ENCODE measurements around the gene EGFLAM. TPM values are rescaled to one million over a fixed set of nuclear protein-coding genes. Genes with fewer than 3 reads are reported as not detected.

Gene EGFLAM
- total and polyA plus RNA-seq, 9 of the 15 experiments (the other 6 are each of a cell fraction or from before 2014, with no cell fraction given), result 0.09 to 2.5 (median 1.0) TPM

DNA sequence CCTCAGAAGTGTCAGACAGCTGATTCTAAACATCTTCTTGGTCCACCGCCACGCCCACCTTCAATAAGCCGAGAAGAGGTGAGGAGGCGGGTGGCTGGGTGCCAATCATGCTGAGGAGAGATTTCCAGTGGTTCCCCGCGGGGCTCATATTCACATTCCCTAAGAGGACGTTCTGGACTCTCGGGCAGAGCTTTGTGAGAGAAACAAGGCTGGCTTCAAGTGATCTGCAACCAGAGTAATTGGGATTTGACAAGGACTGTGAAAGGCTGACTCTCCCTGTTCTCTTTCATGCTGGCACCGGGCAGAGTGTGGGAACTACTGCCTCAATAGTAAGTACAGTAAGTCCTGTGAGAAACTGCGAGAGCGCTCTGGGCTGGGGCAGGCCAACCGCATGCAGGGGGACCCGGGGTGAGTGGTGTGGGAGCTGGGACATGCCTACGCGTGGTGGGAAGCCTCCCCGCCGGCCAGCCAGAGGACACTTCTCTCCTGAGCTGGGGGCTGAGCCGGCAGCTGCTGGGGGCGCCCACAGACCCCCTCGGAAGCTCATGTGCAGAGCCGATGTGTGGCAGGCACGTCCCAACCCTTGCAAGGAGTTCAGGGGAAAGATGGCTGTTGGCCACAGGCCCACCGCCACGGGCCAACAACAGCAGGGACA lies 187.1 kb downstream of the EGFLAM start:
- Histone ChIP-seq H4K20me1 (replicated peaks; ENCODE audit: control insufficient read depth, insufficient read depth, low read length) (no peaks in the 10 kb centered on the region), H3K79me2 (ENCODE audit: control insufficient read depth, insufficient read depth, low read length) (no peaks in the 10 kb centered on the region), H3K9me3 (replicated peaks; ENCODE audit: control insufficient read depth, insufficient read depth, low read depth, low read length) (no peaks in the 10 kb centered on the region), H3K9ac (ENCODE audit: insufficient read depth in 1 of 2, low read depth in 2 of 2, low read length in 2 of 2) (peak overlapping the region in 1 of 2 experiments; percentile 67; a peak in 2 of 4 replicates), H3K36me3 (ENCODE audit: control insufficient read depth, insufficient read depth, low read length) (no peaks in the 10 kb centered on the region), H3K27me3 (ENCODE audit: control insufficient read depth in 2 of 2, insufficient read depth in 2 of 2, low read length in 2 of 2) (peaks cover 1 to 40% of the 10 kb centered on the region in 2 experiments; a peak in 4 of 5 replicates), H3K4me1 (replicated peaks in 1 of 2; ENCODE audit: control insufficient read depth in 2 of 2, insufficient read depth in 2 of 2, low read length in 2 of 2) (peaks cover 0 to 6% of the 10 kb centered on the region in 2 experiments; a peak in 1 of 5 replicates), H3K4me2 (ENCODE audit: insufficient read depth, low read length) (no peak overlapping the region), H3K4me3 (no peak overlapping the region), H3K27ac (ENCODE audit: extremely low read depth, low read depth, low read length) (no peak overlapping the region), H2AFZ (ENCODE audit: low read depth, low read length) (peak overlapping the region; percentile 20; the same call in 1 of the 2 replicates), H3K9me1 (ENCODE audit: control insufficient read depth, insufficient read depth, low read length) (no peaks in the 10 kb centered on the region)
- POLR2A ChIA-PET, result interaction anchor here (0.6 to 0.7 kb wide), 2 partner anchors 212 to 240 kb away, joined by 3 read pairs; no protein-coding TSS in a partner anchor
- in situ Hi-C loops (cut with MboI) (no loop called here), intact Hi-C loops (cut with micrococcal nuclease) (loop anchor here (10.0 kb wide), 1 partner anchor 639 kb away; no protein-coding TSS in a partner anchor)
- ATAC-seq, result peak; percentile 10; the same call in 2 of the 3 replicates
- no TSS peak for BruUV-seq (replicated peaks)
- CTCF ChIA-PET (ENCODE audit: low intra/inter-chr PET ratio), result interaction anchor here (0.6 kb wide), 1 partner anchor 1115 kb away, joined by 3 read pairs; no protein-coding TSS in a partner anchor
- peak in 1 of 4 experiments; percentile 23 for DNase-seq (ENCODE audit: extremely low read depth in 1 of 4, low spot score in 3 of 4)
- 15% methylated on average over 22 of the region's 24 CpGs for WGBS (ENCODE audit: insufficient coverage, low coverage, missing lambda C conversion rate)
- no peak for FAIRE-seq
- TF ChIP-seq, protein P1, sequence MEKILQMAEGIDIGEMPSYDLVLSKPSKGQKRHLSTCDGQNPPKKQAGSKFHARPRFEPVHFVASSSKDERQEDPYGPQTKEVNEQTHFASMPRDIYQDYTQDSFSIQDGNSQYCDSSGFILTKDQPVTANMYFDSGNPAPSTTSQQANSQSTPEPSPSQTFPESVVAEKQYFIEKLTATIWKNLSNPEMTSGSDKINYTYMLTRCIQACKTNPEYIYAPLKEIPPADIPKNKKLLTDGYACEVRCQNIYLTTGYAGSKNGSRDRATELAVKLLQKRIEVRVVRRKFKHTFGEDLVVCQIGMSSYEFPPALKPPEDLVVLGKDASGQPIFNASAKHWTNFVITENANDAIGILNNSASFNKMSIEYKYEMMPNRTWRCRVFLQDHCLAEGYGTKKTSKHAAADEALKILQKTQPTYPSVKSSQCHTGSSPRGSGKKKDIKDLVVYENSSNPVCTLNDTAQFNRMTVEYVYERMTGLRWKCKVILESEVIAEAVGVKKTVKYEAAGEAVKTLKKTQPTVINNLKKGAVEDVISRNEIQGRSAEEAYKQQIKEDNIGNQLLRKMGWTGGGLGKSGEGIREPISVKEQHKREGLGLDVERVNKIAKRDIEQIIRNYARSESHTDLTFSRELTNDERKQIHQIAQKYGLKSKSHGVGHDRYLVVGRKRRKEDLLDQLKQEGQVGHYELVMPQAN (IDR thresholded peaks at IDR 0.05; ENCODE audit: borderline replicate concordance), result no peak
- no peak for TF ChIP-seq SRSF9 (IDR thresholded peaks at IDR 0.05; ENCODE audit: borderline replicate concordance, low read depth, low read length)
- no peak for TF ChIP-seq ZNF551 (CRISPR knock-in tag; IDR thresholded peaks at IDR 0.05)
- TF ChIP-seq, protein P2, sequence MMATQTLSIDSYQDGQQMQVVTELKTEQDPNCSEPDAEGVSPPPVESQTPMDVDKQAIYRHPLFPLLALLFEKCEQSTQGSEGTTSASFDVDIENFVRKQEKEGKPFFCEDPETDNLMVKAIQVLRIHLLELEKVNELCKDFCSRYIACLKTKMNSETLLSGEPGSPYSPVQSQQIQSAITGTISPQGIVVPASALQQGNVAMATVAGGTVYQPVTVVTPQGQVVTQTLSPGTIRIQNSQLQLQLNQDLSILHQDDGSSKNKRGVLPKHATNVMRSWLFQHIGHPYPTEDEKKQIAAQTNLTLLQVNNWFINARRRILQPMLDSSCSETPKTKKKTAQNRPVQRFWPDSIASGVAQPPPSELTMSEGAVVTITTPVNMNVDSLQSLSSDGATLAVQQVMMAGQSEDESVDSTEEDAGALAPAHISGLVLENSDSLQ (IDR thresholded peaks at IDR 0.05), result peak; percentile 88
- TF ChIP-seq NFYB (IDR thresholded peaks at IDR 0.05; ENCODE audit: extremely low read depth, insufficient read length), result no peak
- TF ChIP-seq, protein P3, sequence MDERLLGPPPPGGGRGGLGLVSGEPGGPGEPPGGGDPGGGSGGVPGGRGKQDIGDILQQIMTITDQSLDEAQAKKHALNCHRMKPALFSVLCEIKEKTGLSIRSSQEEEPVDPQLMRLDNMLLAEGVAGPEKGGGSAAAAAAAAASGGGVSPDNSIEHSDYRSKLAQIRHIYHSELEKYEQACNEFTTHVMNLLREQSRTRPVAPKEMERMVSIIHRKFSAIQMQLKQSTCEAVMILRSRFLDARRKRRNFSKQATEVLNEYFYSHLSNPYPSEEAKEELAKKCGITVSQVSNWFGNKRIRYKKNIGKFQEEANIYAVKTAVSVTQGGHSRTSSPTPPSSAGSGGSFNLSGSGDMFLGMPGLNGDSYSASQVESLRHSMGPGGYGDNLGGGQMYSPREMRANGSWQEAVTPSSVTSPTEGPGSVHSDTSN (CRISPR knock-in tag; IDR thresholded peaks at IDR 0.05; ENCODE audit: low read depth), result no peak
- TF ChIP-seq, protein P3 (tag; conservative IDR thresholded peaks at IDR 0.05; ENCODE audit: low read depth), result peak; percentile 45; the same call in 1 of the 2 replicates

Measured in K562 (cell line).